Activated naive CD8-positive, alpha-beta T cell (primary cell): ENCODE measurements around the gene C10orf143.

Experiments used
- H3K27ac Mint-ChIP-seq: one replicate; pipeline ENCODE4 v1.8.0; 2021; ENCODE audit warnings: mixed read lengths
- H3K27me3 Mint-ChIP-seq: one replicate; pipeline ENCODE4 v1.8.0; 2021; ENCODE audit warnings: mixed read lengths
- H3K36me3 Mint-ChIP-seq: one replicate; pipeline ENCODE4 v1.8.0; 2021; ENCODE audit warnings: mixed read lengths
- H3K4me1 Mint-ChIP-seq: one replicate; pipeline ENCODE4 v1.8.0; 2021; ENCODE audit warnings: low read depth, mixed read lengths
- H3K4me3 Mint-ChIP-seq: one replicate; pipeline ENCODE4 v1.8.0; 2021; ENCODE audit warnings: mild to moderate bottlenecking, mixed read lengths
- H3K9me3 Mint-ChIP-seq: one replicate; pipeline ENCODE4 v1.8.0; 2021; ENCODE audit warnings: low read depth, mixed read lengths

C10orf143 gene

GRCh38 chr10:130080461-130080814 is 30.2 kb downstream of the C10orf143 start:
- peaks cover 6% of the 10 kb centered on the region for H3K9me3 Mint-ChIP-seq
- H3K4me3 Mint-ChIP-seq, result no peak overlapping the region
- H3K27me3 Mint-ChIP-seq, result no peaks in the 10 kb centered on the region
- H3K4me1 Mint-ChIP-seq, result no peaks in the 10 kb centered on the region
- H3K36me3 Mint-ChIP-seq, result peaks cover 31% of the 10 kb centered on the region
- H3K27ac Mint-ChIP-seq, result no peak overlapping the region

- H3K9me3 Mint-ChIP-seq, result peaks cover 6% of the 10 kb centered on the region
- H3K4me1 Mint-ChIP-seq, result no peaks in the 10 kb centered on the region
- H3K27me3 Mint-ChIP-seq, result no peaks in the 10 kb centered on the region
- H3K36me3 Mint-ChIP-seq, result peaks cover 33% of the 10 kb centered on the region
- H3K27ac Mint-ChIP-seq, result no peak overlapping the region
- H3K4me3 Mint-ChIP-seq, result no peak overlapping the region
Observed at GRCh38 chr10:130079614-130080460, 30.8 kb downstream of the C10orf143 start.

GRCh38 chr10:130078120-130078519 is 32.5 kb downstream of the C10orf143 start:
- no peaks in the 10 kb centered on the region for H3K27me3 Mint-ChIP-seq
- no peaks in the 10 kb centered on the region for H3K9me3 Mint-ChIP-seq
- no peak overlapping the region for H3K4me3 Mint-ChIP-seq
- H3K27ac Mint-ChIP-seq, result no peak overlapping the region
- H3K36me3 Mint-ChIP-seq, result peaks cover 35% of the 10 kb centered on the region
- no peaks in the 10 kb centered on the region for H3K4me1 Mint-ChIP-seq

GRCh38 chr10:130076681-130077080 is 33.9 kb downstream of the C10orf143 start:
- Mint-ChIP-seq H3K9me3 (no peaks in the 10 kb centered on the region), H3K4me1 (no peaks in the 10 kb centered on the region), H3K36me3 (peaks cover 39% of the 10 kb centered on the region), H3K27ac (no peak overlapping the region), H3K27me3 (no peaks in the 10 kb centered on the region), H3K4me3 (no peak overlapping the region)

GRCh38 chr10:130074639-130075038 is 36.0 kb downstream of the C10orf143 start:
- Mint-ChIP-seq H3K9me3 (no peaks in the 10 kb centered on the region), H3K27ac (no peak overlapping the region), H3K27me3 (no peaks in the 10 kb centered on the region), H3K4me1 (no peaks in the 10 kb centered on the region), H3K4me3 (no peak overlapping the region), H3K36me3 (peaks cover 35% of the 10 kb centered on the region)

- H3K4me3 Mint-ChIP-seq, result no peak overlapping the region
- H3K9me3 Mint-ChIP-seq, result no peaks in the 10 kb centered on the region
- H3K4me1 Mint-ChIP-seq, result no peaks in the 10 kb centered on the region
- no peak overlapping the region for H3K27ac Mint-ChIP-seq
- peaks cover 31% of the 10 kb centered on the region for H3K36me3 Mint-ChIP-seq
- no peaks in the 10 kb centered on the region for H3K27me3 Mint-ChIP-seq
Observed at GRCh38 chr10:130073912-130074311, 36.7 kb downstream of the C10orf143 start.

GRCh38 chr10:130072247-130072646 is 38.4 kb downstream of the C10orf143 start:
- no peaks in the 10 kb centered on the region for H3K9me3 Mint-ChIP-seq
- peaks cover 30% of the 10 kb centered on the region for H3K36me3 Mint-ChIP-seq

GRCh38 chr10:130067893-130068292 is 42.7 kb downstream of the C10orf143 start:
- H3K9me3 Mint-ChIP-seq, result no peaks in the 10 kb centered on the region
- H3K27ac Mint-ChIP-seq, result no peak overlapping the region
- no peaks in the 10 kb centered on the region for H3K4me1 Mint-ChIP-seq
- H3K27me3 Mint-ChIP-seq, result no peaks in the 10 kb centered on the region
- no peak overlapping the region for H3K4me3 Mint-ChIP-seq
- H3K36me3 Mint-ChIP-seq, result peaks cover 15% of the 10 kb centered on the region

More at GRCh38 chr10:130072247-130072646, 38.4 kb downstream of the C10orf143 start:
- no peaks in the 10 kb centered on the region for H3K27me3 Mint-ChIP-seq
- H3K27ac Mint-ChIP-seq, result no peak overlapping the region
- H3K4me1 Mint-ChIP-seq, result no peaks in the 10 kb centered on the region
- no peak overlapping the region for H3K4me3 Mint-ChIP-seq

GRCh38 chr10:130066743-130067142 is 43.9 kb downstream of the C10orf143 start:
- no peaks in the 10 kb centered on the region for H3K9me3 Mint-ChIP-seq
- no peak overlapping the region for H3K4me3 Mint-ChIP-seq
- no peaks in the 10 kb centered on the region for H3K4me1 Mint-ChIP-seq
- H3K27ac Mint-ChIP-seq, result no peak overlapping the region
- no peaks in the 10 kb centered on the region for H3K27me3 Mint-ChIP-seq
- H3K36me3 Mint-ChIP-seq, result peaks cover 12% of the 10 kb centered on the region

- no peaks in the 10 kb centered on the region for H3K4me1 Mint-ChIP-seq
- H3K9me3 Mint-ChIP-seq, result no peaks in the 10 kb centered on the region
- no peak overlapping the region for H3K27ac Mint-ChIP-seq
- peaks cover 14% of the 10 kb centered on the region for H3K36me3 Mint-ChIP-seq
- H3K27me3 Mint-ChIP-seq, result no peaks in the 10 kb centered on the region
- H3K4me3 Mint-ChIP-seq, result no peak overlapping the region
Observed at GRCh38 chr10:130065251-130065650, 45.4 kb downstream of the C10orf143 start.

- H3K27me3 Mint-ChIP-seq, result no peaks in the 10 kb centered on the region
Observed at GRCh38 chr10:130064783-130065182, 45.8 kb downstream of the C10orf143 start.

GRCh38 chr10:130062976-130063375 is 47.7 kb downstream of the C10orf143 start:
- H3K27me3 Mint-ChIP-seq, result no peaks in the 10 kb centered on the region
- H3K36me3 Mint-ChIP-seq, result peaks cover 14% of the 10 kb centered on the region
- H3K27ac Mint-ChIP-seq, result no peak overlapping the region
- H3K9me3 Mint-ChIP-seq, result no peaks in the 10 kb centered on the region
- no peak overlapping the region for H3K4me3 Mint-ChIP-seq
- no peaks in the 10 kb centered on the region for H3K4me1 Mint-ChIP-seq

More at GRCh38 chr10:130064783-130065182, 45.8 kb downstream of the C10orf143 start:
- peaks cover 14% of the 10 kb centered on the region for H3K36me3 Mint-ChIP-seq
- H3K9me3 Mint-ChIP-seq, result no peaks in the 10 kb centered on the region
- no peak overlapping the region for H3K4me3 Mint-ChIP-seq
- H3K4me1 Mint-ChIP-seq, result no peaks in the 10 kb centered on the region
- H3K27ac Mint-ChIP-seq, result no peak overlapping the region

GRCh38 chr10:130062201-130062600 is 48.4 kb downstream of the C10orf143 start:
- H3K27me3 Mint-ChIP-seq, result no peaks in the 10 kb centered on the region
- H3K27ac Mint-ChIP-seq, result no peak overlapping the region
- H3K4me3 Mint-ChIP-seq, result no peak overlapping the region
- H3K36me3 Mint-ChIP-seq, result peaks cover 9% of the 10 kb centered on the region
- H3K4me1 Mint-ChIP-seq, result no peaks in the 10 kb centered on the region
- no peaks in the 10 kb centered on the region for H3K9me3 Mint-ChIP-seq

GRCh38 chr10:130061760-130062159 is 48.9 kb downstream of the C10orf143 start:
- Mint-ChIP-seq H3K27me3 (no peaks in the 10 kb centered on the region), H3K4me1 (no peaks in the 10 kb centered on the region), H3K9me3 (no peaks in the 10 kb centered on the region), H3K4me3 (no peak overlapping the region), H3K27ac (no peak overlapping the region), H3K36me3 (peaks cover 8% of the 10 kb centered on the region)

- no peak overlapping the region for H3K27ac Mint-ChIP-seq
- H3K27me3 Mint-ChIP-seq, result no peaks in the 10 kb centered on the region
- no peak overlapping the region for H3K4me3 Mint-ChIP-seq
- H3K4me1 Mint-ChIP-seq, result no peaks in the 10 kb centered on the region
- H3K9me3 Mint-ChIP-seq, result no peaks in the 10 kb centered on the region
- H3K36me3 Mint-ChIP-seq, result no peaks in the 10 kb centered on the region
Observed at GRCh38 chr10:130054021-130054420, 56.6 kb downstream of the C10orf143 start.

- H3K36me3 Mint-ChIP-seq, result no peaks in the 10 kb centered on the region
- H3K27ac Mint-ChIP-seq, result no peak overlapping the region
- H3K4me3 Mint-ChIP-seq, result no peak overlapping the region
- H3K4me1 Mint-ChIP-seq, result no peaks in the 10 kb centered on the region
- H3K27me3 Mint-ChIP-seq, result no peaks in the 10 kb centered on the region
- no peaks in the 10 kb centered on the region for H3K9me3 Mint-ChIP-seq
Observed at GRCh38 chr10:130053561-130053960, 57.1 kb downstream of the C10orf143 start.
